BJ (cell line): ENCODE measurements around the gene KCNQ2. TPM values are rescaled to one million over a fixed set of nuclear protein-coding genes. Genes with fewer than 3 reads are reported as not detected.

ENCODE experiments used
- CTCF ChIA-PET: fragments of 350-600 bp; formaldehyde crosslinking; extraction: SDS; loops from one replicate; lab custom pipeline; 2021; ENCODE audit warnings: antibody characterized with exemption, inconsistent platforms; lab: Yijun Ruan, JAX
- POLR2A ChIA-PET: fragments of 300-600 bp; sonication (Branson Sonifier 250); formaldehyde crosslinking; extraction: SDS; loops from one replicate; lab custom pipeline; 2021; ENCODE audit warnings: antibody characterized with exemption; lab: Charles Lee
- DNase-seq: peaks from one replicate; pipeline ENCODE4 v3.0.0-alpha.2; 2011; ENCODE audit warnings: low read depth
- H3K27me3 ChIP-seq: 2 replicates; pipeline ENCODE4 v1.6.0; 2011; ENCODE audit warnings: low read length; ENCODE audit not compliant: control insufficient read depth, insufficient read depth
- H3K36me3 ChIP-seq: 2 replicates; pipeline ENCODE4 v1.5.1; 2011; ENCODE audit warnings: low read length; ENCODE audit not compliant: control insufficient read depth, insufficient read depth
- H3K4me3 ChIP-seq: 2 replicates; pipeline ENCODE4 v1.5.1; 2011; ENCODE audit warnings: low read depth, mild to moderate bottlenecking, control low read depth, low read length
- CTCF ChIP-seq: IDR thresholded peaks from 2 replicates; pipeline ENCODE4 v1.5.1; 2011; ENCODE audit warnings: low read depth, mild to moderate bottlenecking, control low read depth, inconsistent platforms, low read length, moderate library complexity; ENCODE audit not compliant: insufficient read depth
- polyA plus RNA-seq: library from polyadenylated mRNA; depleted of rRNA; stranded (reverse); fragments of >200 nt; gene quantifications from 2 replicates; pipeline ENCODE4 v1.2.3, GENCODE V29; 2011

Gene KCNQ2
- polyA plus RNA-seq, 1 experiment = not detected

DNA sequence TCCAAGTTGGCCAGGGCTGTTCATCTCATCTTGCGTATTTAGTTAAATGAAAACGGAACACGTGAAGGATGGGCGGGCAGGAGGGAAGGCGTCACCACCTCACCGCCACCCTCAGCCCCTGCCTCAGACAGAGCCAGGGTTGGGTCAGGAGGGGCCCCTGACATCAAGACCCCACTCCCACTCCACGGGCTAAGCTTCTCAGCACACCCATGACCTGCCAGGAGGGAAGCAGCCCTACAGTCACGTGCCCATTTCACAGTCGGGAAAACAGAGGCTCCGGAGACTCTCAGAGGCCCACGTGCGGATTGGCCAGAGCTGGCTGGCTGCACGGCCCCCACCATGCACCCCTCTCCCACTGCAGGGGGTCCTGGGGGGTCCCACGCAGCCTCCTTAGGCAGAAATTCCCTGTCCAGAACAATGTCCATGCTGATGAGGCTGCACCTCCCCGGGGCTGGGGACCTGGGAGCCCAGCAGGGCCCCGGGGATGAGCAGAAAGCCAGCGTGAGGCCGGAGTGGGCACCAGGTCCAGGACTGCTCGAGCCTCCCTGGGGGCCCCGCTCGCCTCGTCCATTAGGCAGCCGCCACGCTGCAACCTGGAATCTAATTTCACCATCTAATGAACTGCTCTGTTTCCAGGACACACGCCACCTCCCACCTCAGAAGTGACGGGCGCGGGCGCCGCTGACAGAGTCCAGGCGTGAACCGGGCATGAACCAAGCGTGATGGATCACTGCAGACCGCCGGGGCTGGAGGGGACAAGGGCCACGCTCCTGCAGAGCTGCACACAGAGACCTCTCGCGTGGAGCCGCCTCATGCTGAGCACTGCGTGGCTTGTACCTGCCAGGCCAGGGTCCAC lies 15.8 kb downstream of the KCNQ2 start:
- H3K27me3 ChIP-seq = no peaks in the 10 kb centered on the region
- ChIA-PET POLR2A (no interaction called here), CTCF (no interaction called here)
- no peak for TF ChIP-seq CTCF
- no peak for DNase-seq
- H3K36me3 ChIP-seq = no peaks in the 10 kb centered on the region
- no peak overlapping the region for H3K4me3 ChIP-seq

- ChIA-PET CTCF (no interaction called here), POLR2A (no interaction called here)
- Histone ChIP-seq H3K4me3 (no peak overlapping the region), H3K36me3 (no peaks in the 10 kb centered on the region), H3K27me3 (no peaks in the 10 kb centered on the region)
- no peak for DNase-seq
- TF ChIP-seq CTCF = no peak
Measured at GRCh38 chr20:63455568-63455859, 16.9 kb downstream of the KCNQ2 start.

DNA sequence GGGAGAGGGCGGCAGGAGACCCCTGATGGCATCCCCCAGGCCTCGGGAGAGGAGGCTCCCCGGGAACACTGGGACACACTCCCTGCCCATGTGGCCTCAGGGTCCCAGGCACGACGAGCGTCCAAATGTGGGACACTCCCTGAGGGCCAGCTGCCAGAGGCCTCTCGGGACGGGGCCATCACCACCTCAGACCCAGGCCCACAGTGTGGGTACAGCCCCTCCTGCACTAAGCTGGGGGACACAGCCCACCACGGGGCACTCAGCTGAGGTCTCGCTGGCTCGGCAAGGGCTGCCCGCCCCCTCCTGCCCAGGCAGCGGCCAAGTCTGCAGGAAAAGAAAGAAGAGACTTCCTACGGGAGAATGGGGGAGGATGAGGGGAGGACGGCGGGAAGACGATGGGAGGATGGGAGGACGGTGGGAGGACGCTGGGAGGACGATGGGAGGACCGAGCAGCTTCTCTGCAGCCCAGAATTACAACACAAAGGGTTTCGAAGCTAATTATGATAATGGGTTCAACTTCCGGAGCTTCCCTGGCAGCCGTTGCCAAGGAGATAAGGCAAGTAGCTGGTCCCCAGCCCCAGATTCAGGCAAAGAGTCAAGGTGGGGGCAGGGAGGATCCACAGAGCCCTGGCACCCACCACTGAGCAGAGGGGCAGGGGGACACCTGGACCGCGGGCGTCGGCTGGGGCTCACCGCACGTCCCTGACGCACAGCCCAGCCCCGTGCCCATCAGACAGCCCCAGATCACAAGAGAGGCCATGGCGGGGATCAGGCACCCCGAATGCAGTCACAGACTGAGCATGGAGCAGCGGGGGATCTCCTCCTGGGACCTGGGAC lies 17.5 kb downstream of the KCNQ2 start:
- no peak for TF ChIP-seq CTCF
- POLR2A ChIA-PET = no interaction called here
- CTCF ChIA-PET = interaction anchor here (0.7 kb wide), 1 partner anchor 29 kb away, joined by 3 read pairs; no protein-coding TSS in a partner anchor
- H3K36me3 ChIP-seq = no peaks in the 10 kb centered on the region
- H3K27me3 ChIP-seq = no peaks in the 10 kb centered on the region
- no peak for DNase-seq
- no peak overlapping the region for H3K4me3 ChIP-seq

GRCh38 chr20:63452821-63453523 lies 19.5 kb downstream of the KCNQ2 start:
- no peaks in the 10 kb centered on the region; the same call in 1 of the 2 replicates for H3K27me3 ChIP-seq
- H3K4me3 ChIP-seq = no peak overlapping the region
- H3K36me3 ChIP-seq = no peaks in the 10 kb centered on the region
- ChIA-PET CTCF (interaction anchor here (1.9 kb wide), 1 partner anchor 18 kb away, joined by 7 read pairs; no protein-coding TSS in a partner anchor), POLR2A (no interaction called here)
- TF ChIP-seq CTCF = peak; percentile 5; the same call in 1 of the 2 replicates
- DNase-seq = no peak

- ChIA-PET CTCF (interaction anchor here (1.0 to 1.9 kb wide), 2 partner anchors 11 to 18 kb away, joined by 3 to 7 read pairs; no protein-coding TSS in a partner anchor), POLR2A (no interaction called here)
- H3K27me3 ChIP-seq = no peaks in the 10 kb centered on the region; the same call in 1 of the 2 replicates
Measured at GRCh38 chr20:63452341-63452740, 20.1 kb downstream of the KCNQ2 start.

More at GRCh38 chr20:63452341-63452740, 20.1 kb downstream of the KCNQ2 start:
- no peak for TF ChIP-seq CTCF
- no peak for DNase-seq
- H3K4me3 ChIP-seq = no peak overlapping the region
- no peaks in the 10 kb centered on the region for H3K36me3 ChIP-seq
